Fibroblast of skin of scalp (primary cell): ENCODE data around the gene CUL9.

ENCODE experiments used
- DNase-seq: peaks from one replicate; pipeline ENCODE4 v3.0.0-alpha.2; 2013

The CUL9 gene

GRCh38 chr6:43257367-43258145 lies 75.6 kb downstream of the CUL9 start:
- no peak for DNase-seq

DNA sequence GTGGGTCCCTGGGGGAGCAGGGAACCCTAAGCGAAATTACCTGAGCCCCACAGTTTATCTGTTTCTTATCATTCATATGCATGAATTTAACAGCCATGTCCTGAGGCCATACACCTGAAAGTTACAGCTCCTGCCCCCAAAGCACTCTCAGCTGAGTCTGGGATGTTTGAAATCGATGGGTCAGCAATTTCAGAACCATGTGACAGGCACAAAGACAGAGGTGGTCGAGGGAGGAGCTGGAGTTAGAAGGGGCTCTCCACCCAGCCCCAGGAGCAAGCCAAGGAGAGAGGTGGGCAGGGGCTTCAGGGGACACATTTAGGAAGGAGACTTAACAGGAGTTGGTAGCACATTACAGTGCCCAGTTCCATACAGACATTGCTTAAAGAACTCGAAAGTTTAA lies 76.2 kb downstream of the CUL9 start:
- DNase-seq: no peak

- no peak for DNase-seq
Observed at GRCh38 chr6:43258807-43259686, 77.1 kb downstream of the CUL9 start.

DNA sequence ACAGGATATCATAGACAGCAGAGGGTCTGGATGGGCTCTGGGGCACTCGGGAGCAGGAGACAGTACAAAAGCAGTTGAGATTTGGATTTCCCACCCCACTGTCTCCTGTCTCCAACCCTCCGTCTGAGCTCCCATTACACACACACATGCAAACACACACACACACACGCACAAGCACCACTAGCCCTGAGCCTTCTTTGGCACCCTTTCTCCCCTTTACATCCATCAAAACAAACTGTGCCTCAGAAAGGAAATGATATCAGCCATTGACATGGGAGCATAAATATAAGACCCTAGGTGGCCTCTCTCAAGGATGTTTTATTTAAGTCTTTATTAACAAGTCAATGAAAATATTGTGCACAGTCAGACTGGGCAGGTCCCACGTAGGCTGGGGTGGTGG lies 78.8 kb downstream of the CUL9 start:
- DNase-seq: no peak

- DNase-seq: no peak
Observed at GRCh38 chr6:43261198-43261597, 79.2 kb downstream of the CUL9 start.

DNA sequence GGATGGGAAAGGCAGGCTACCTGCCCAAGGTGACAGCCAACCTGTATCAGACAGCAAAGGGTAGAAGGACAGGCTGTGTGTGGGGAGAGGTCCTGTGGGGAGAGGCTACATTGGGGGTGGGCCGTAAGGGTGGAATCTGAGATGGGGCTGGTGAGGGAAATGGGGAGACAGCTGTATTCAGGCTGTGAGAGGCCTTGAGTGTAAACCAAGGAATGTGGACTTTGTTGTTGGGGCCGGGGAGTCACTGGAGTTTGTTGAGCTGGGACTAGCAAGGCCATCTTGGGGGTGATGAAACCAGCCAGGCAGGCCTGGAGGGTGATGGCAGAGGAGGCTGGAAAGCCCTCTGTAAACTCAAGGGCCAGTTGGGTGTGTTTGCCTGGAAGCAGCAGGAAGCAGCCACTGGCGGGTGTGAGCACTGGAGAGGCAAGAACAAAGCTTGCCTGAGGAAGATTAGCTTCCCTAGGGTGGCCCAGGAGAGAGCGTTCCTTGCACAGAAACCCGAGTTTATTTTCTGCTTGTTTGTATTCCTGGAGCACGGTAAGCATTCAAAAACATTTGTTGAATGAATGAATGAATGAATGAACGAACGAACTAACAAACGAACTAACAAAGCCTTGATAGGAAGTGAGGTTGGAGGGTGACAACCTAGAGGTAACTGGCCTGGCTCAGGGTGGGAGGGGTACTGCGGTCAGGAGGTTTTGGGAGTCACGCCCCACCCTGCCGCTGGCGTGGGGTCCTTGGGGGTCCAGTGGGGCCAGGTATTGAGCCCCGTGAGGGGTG lies 80.2 kb downstream of the CUL9 start:
- no peak for DNase-seq

GRCh38 chr6:43262780-43263313 lies 80.9 kb downstream of the CUL9 start:
- DNase-seq: no peak

- DNase-seq: peak; percentile 71
Observed at GRCh38 chr6:43263314-43264178, 81.5 kb downstream of the CUL9 start.

DNA sequence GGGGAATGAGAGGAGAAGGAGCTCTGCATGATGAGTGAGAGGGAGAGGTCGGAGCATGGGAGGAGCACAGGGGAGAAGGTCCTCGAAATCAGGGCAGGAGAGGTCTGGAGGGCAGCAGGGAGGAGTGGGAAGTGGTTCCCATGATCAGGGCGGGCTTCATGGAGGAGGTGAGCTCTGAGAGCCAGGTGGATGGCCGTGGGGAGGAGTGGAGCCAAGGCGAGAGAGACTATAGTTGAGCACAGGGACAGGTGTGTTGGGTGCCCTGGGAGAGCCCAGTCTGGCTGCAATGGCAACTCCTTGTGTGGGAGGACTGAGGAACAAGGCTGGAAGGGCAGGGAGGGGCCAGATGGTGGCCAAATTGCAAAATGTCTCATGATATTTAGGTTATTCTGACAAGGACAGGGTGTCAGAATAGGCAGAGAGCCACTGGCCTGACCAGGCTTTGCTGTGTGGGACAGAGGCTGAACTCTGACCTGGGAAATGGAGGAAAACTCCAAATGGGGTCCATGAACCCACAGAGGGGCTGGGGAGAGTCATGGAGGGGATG lies 82.7 kb downstream of the CUL9 start:
- no peak for DNase-seq

- DNase-seq: no peak
Observed at GRCh38 chr6:43265564-43265963, 83.6 kb downstream of the CUL9 start.

- DNase-seq: no peak
Observed at GRCh38 chr6:43267619-43268354, 85.8 kb downstream of the CUL9 start.

- DNase-seq: no peak
Observed at GRCh38 chr6:43268355-43268700, 86.3 kb downstream of the CUL9 start.

DNA sequence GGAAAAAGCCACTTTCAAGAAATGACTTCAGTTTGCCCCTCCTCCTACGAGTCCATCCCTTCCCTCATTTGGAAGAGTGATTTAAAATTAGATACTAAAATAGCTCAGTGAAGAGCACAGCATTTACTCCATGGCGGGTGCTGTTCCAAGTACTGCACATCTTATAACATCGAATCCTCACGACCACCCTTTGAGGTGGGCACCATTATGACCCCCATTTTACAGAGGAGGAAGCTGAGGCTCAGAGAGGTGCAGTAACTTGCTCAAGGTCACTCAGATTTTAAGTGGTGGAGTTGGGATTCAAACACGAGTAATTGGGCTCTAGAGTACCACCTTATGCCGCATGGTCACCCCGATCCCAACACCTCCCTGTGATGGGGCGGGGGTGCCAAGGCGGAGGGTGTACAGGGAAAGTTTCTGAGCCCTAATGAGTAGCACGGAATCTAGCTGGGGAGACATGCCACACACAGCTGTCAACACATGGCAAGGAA lies 86.8 kb downstream of the CUL9 start:
- DNase-seq: no peak

GRCh38 chr6:43269273-43270007 lies 87.4 kb downstream of the CUL9 start:
- DNase-seq: no peak

DNA sequence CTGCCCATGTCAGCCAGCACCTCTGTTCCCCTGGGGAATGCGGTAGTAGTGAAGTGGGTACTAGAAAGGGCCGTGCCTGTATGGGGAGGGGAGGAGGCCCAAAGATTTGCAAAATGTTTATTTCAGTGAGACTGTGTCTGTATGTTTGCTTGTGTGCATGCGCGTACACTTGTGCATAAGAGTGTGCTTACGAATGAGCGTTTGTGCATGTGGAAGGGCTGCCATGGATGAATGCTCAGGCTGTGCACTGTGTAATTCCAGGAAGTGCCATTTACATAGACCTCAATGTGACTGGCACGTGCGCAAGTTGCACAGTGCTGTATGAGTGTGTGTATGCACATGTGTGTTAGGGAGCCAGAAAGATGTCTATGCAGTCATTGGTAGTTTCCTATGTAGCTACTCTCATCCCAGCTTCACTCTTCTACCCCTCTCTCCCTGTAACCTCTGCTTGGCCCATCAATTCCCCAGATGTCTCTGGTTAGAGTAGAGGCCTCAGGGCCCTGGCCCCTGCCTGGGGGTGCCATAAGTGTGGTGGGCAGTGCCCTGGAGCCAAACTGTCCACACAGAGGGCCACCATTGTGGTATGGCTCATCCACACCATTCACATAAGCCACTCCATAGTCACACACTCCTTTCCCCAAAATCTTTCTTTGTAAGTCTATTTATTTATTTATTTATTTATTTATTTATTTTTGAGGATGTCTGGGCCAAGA lies 89.3 kb downstream of the CUL9 start:
- DNase-seq: no peak

GRCh38 chr6:43271944-43272343 lies 89.9 kb downstream of the CUL9 start:
- no peak for DNase-seq

- no peak for DNase-seq
Observed at GRCh38 chr6:43273707-43274106, 91.7 kb downstream of the CUL9 start.
